GM12874 (cell line): ENCODE data around the gene PCP4.

Source experiments
- CTCF ChIP-seq: IDR thresholded peaks from 2 replicates; pipeline ENCODE4 v1.5.1; 2011; ENCODE audit warnings: low read depth, mild to moderate bottlenecking, control low read depth, low read length, moderate library complexity; ENCODE audit not compliant: insufficient read depth

PCP4 gene

DNA sequence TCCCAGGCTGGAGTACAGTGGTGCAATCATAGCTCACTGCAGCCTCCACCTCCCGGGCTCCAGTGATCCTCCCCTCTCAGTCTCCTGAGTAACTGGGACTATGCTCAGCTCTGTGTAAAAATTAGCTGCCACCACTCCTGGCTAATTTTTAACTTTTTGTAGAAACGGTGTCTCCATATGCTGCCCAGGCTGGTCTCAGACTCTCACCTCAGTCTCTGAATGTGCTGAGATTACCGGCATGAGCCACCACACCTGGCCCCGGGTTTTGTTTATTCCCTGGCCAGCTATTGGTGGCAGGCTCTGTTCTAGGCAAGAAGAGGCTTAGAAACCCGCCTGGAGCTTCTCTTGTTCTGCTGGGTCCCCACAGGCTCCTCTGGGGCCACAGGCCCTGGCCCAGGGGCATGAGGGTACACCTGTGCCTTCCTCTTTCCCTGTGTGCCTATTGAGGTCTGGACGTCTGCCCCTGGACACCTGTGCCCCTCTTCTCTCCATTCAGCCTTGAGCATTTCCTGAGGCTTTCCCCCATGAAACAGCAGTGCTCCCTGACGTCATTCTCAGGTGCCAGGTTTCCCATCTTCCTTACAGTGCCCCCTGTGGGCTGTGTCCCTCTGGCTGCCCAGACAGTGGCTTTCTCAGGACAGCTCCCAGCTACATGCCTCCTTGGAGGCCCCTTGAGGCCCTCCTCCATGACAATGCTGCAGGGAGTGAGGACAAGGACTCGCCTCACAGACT lies 57.5 kb downstream of the PCP4 start:
- TF ChIP-seq CTCF: no peak

DNA sequence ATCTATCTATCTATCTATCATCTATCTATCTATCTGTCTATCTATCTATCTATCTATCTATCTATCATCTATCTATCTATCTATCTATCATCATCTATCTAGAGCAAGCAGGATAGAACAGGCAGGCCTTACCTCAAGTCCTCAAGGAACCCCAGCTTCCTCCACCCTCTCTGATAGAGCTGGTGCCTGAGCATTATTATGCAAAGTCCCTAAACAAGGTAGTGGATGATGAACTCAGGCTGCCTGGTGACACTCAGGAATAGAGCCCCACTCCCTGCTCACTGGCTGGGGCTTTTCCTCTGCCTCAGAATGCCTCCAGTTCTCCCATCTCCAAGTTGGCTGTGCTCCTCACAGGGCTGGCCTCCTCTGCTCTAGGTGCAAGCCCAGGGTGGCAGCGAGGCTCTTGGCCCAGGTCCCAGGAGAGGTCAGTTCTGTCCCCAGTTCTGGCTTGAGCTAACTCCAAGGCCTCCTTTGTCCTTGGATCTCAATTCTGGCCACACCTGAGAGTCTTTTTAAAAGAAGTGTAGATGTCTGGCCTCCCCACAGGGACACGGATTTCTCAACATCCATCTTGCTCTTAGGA lies 60.2 kb downstream of the PCP4 start:
- TF ChIP-seq CTCF: no peak

DNA sequence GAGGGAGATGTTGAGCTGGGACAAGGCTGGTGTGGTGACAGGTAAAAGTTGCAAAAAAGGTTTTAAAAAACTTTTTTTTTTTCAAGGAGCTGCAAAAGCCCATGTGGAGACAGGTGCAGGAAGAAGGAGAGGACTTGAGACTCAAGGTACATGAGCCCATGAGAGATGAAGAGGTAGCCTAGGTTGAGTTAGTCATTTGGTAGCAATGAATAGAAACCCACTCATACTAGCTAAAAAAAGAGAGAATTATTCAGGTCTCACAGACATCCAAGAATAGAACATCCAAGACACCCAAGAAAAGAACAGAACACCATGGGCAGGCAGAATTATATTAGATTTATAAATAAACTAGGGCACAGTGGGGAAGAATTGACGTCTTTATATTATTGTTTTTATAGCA lies 65.1 kb downstream of the PCP4 start:
- TF ChIP-seq CTCF: no peak

GRCh38 chr21:39934895-39935294 lies 67.7 kb downstream of the PCP4 start:
- TF ChIP-seq CTCF: no peak

GRCh38 chr21:39935716-39936115 lies 68.5 kb downstream of the PCP4 start:
- no peak for TF ChIP-seq CTCF

DNA sequence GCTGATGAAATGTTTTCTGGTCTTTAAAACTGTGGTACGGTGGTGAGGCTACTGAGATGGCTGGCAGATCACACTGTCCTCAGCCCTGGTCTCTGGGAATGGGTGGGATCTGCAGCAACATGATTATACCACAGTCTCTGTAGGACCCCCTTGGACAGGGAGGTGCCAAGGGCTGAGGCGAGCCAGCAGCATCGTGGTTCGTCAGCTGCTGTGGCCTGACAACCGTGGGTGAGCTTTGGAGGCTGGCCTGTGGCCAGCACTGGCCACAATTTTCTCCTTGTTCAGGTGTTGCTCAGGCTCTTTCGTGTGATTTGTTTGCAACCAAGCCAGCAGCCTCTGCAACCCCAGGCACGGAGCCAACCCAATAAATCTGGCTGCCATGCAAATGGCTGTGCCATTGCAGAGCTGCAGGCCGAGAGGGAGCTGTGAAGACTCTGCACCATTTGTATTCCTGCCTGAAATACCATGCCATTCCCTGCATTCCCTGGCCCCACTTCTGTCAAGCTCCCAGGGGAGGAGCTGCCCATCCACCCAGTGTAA lies 70.9 kb downstream of the PCP4 start:
- TF ChIP-seq CTCF: no peak

DNA sequence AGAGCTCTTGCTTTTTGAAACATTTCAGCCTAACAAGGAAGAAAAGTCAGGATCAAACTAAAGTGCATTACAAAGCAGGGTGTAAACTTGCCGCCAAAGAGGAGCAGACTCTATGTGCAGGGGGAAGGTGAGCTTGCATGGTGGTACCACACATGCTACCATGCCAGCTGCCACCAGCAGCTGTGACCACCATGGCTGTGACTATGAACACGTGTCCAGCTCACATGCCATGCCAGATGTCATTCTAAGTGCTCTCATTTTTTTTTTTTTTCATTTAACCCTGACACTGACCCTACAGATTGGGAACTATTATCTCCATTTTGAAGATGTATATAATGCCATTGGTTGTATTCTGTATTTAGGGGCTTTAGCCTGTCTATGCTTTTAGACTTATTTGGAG lies 79.0 kb downstream of the PCP4 start:
- no peak for TF ChIP-seq CTCF
